ENCODE results near the gene APOD.

- TF ChIP-seq EZH2 (IDR thresholded peaks at IDR 0.05; ENCODE audit: low read depth): no peak
- no peak for TF ChIP-seq CTCF (conservative IDR thresholded peaks at IDR 0.05)
Observed at GRCh38 chr3:195540027-195540426, 43.7 kb downstream of the APOD start.

Measured in PC-9 (cell line).